HEK293 (cell line): ENCODE measurements around the gene SCGB1A1.
"Not testable (repeated sequence)": the region's sequence is repeated elsewhere in the genome, so short reads cannot be mapped to it uniquely, and the experiment has no call there.

Experiments
- CTCF ChIA-PET: fragments of 350-600 bp; formaldehyde crosslinking; extraction: SDS; loops from one replicate; lab custom pipeline; 2021; ENCODE audit warnings: antibody characterized with exemption; lab: Yijun Ruan, JAX
- POLR2A ChIA-PET: fragments of 300-600 bp; formaldehyde crosslinking; extraction: SDS; loops from one replicate; lab custom pipeline; 2020; ENCODE audit warnings: antibody characterized with exemption, inconsistent platforms; lab: Yijun Ruan, JAX
- H3K27ac ChIP-seq: fragments of 200-500 bp; sonication (Bioruptor generic); 2 replicates; pipeline ENCODE4 v1.5.1; 2014; ENCODE audit warnings: low read depth, low read length, control low read depth, inconsistent platforms; ENCODE audit errors: extremely low read depth
- H3K36me3 ChIP-seq, 2 experiments: fragments of 200-500 bp in 1 of 2; sonication (Bioruptor generic) in 1 of 2; 1 replicate in 1 of 2; 2 replicates in 1 of 2; pipeline ENCODE4 v1.5.1; 2014 to 2017; ENCODE audit warnings: inconsistent platforms in 2 of 2, low read length in 2 of 2; ENCODE audit not compliant: control insufficient read depth in 2 of 2, insufficient read depth in 1 of 2
- H3K4me1 ChIP-seq: fragments of 200-500 bp; sonication (Bioruptor generic); 2 replicates; pipeline ENCODE4 v1.5.1; 2014; ENCODE audit warnings: mild to moderate bottlenecking, low read length, inconsistent platforms; ENCODE audit not compliant: control insufficient read depth, insufficient read depth
- H3K4me3 ChIP-seq: 2 replicates; pipeline ENCODE4 v1.5.1; 2011; ENCODE audit warnings: low read depth, mild to moderate bottlenecking, control low read depth, low read length, moderate library complexity
- H3K9me3 ChIP-seq: fragments of 200-500 bp; sonication (Bioruptor generic); 2 replicates; pipeline ENCODE4 v1.5.1; 2014; ENCODE audit warnings: low read depth, low read length, inconsistent platforms; ENCODE audit not compliant: control insufficient read depth, insufficient read depth
- BCL11A ChIP-seq: fragments of 450-650 bp; formaldehyde crosslinking; IDR thresholded peaks from 2 replicates; pipeline ENCODE4 v1.5.1; 2016; ENCODE audit warnings: low read depth, missing biosample characterization, missing genetic modification characterization
- BCL6B ChIP-seq: fragments of 450-650 bp; formaldehyde crosslinking; IDR thresholded peaks from 2 replicates; pipeline ENCODE4 v1.5.1; 2017; ENCODE audit warnings: missing biosample characterization, missing genetic modification characterization
- IKZF3 ChIP-seq: fragments of 450-650 bp; IDR thresholded peaks from 2 replicates; pipeline ENCODE4 v1.5.0; 2018; ENCODE audit warnings: missing biosample characterization, mild to moderate bottlenecking, missing genetic modification characterization, moderate library complexity
- MYNN ChIP-seq: fragments of 450-650 bp; formaldehyde crosslinking; IDR thresholded peaks from 2 replicates; pipeline ENCODE4 v1.5.1; 2016; ENCODE audit warnings: missing biosample characterization, missing genetic modification characterization, borderline replicate concordance
- PRDM4 ChIP-seq: fragments of 450-650 bp; formaldehyde crosslinking; IDR thresholded peaks from 2 replicates; pipeline ENCODE4 v1.5.1; 2017; ENCODE audit warnings: missing biosample characterization, missing genetic modification characterization
- YY1 ChIP-seq: fragments of 450-650 bp; formaldehyde crosslinking; IDR thresholded peaks from 2 replicates; pipeline ENCODE4 v1.5.1; 2018; ENCODE audit warnings: missing biosample characterization, missing genetic modification characterization
- YY2 ChIP-seq: fragments of 450-650 bp; formaldehyde crosslinking; IDR thresholded peaks from 2 replicates; pipeline ENCODE4 v1.5.1; 2016; ENCODE audit warnings: missing biosample characterization, missing genetic modification characterization
- ZBTB10 ChIP-seq: fragments of 450-650 bp; formaldehyde crosslinking; IDR thresholded peaks from 2 replicates; pipeline ENCODE4 v1.5.1; 2016; ENCODE audit warnings: missing biosample characterization, missing genetic modification characterization
- ZBTB17 ChIP-seq: fragments of 450-650 bp; formaldehyde crosslinking; IDR thresholded peaks from 2 replicates; pipeline ENCODE4 v1.5.1; 2016; ENCODE audit warnings: missing biosample characterization, missing genetic modification characterization
- ZBTB26 ChIP-seq: fragments of 450-650 bp; formaldehyde crosslinking; optimal IDR thresholded peaks from 2 replicates; pipeline ENCODE3; 2016; ENCODE audit warnings: missing biosample characterization, mild to moderate bottlenecking, missing genetic modification characterization
- ZFHX2 ChIP-seq: fragments of 450-650 bp; formaldehyde crosslinking; conservative IDR thresholded peaks from 2 replicates; pipeline ENCODE4 v1.5.1; 2016; ENCODE audit warnings: missing biosample characterization, missing genetic modification characterization
- ZNF140 ChIP-seq: fragments of 450-650 bp; formaldehyde crosslinking; IDR thresholded peaks from 2 replicates; pipeline ENCODE4 v1.5.1; 2016; ENCODE audit warnings: missing biosample characterization, missing genetic modification characterization
- ZNF280C ChIP-seq: fragments of 450-650 bp; formaldehyde crosslinking; IDR thresholded peaks from 2 replicates; pipeline ENCODE4 v1.5.1; 2016; ENCODE audit warnings: missing biosample characterization, missing genetic modification characterization
- ZNF394 ChIP-seq: fragments of 450-650 bp; formaldehyde crosslinking; IDR thresholded peaks from 2 replicates; pipeline ENCODE4 v1.5.1; 2016; ENCODE audit warnings: missing biosample characterization, missing genetic modification characterization, mild to moderate bottlenecking, moderate library complexity, borderline replicate concordance
- ZNF433 ChIP-seq: fragments of 450-650 bp; formaldehyde crosslinking; IDR thresholded peaks from 2 replicates; pipeline ENCODE4 v1.5.1; 2016; ENCODE audit warnings: missing biosample characterization, missing genetic modification characterization, low read depth
- ZNF473 ChIP-seq: fragments of 450-650 bp; formaldehyde crosslinking; IDR thresholded peaks from 2 replicates; pipeline ENCODE4 v1.5.1; 2017; ENCODE audit warnings: missing biosample characterization, missing genetic modification characterization
- ZNF510 ChIP-seq: fragments of 450-650 bp; formaldehyde crosslinking; IDR thresholded peaks from 2 replicates; pipeline ENCODE4 v1.5.1; 2018; ENCODE audit warnings: mild to moderate bottlenecking, missing genetic modification characterization, missing biosample characterization; ENCODE audit not compliant: insufficient replicate concordance
- ZNF514 ChIP-seq: fragments of 450-650 bp; formaldehyde crosslinking; IDR thresholded peaks from 2 replicates; pipeline ENCODE4 v1.5.1; 2016; ENCODE audit warnings: missing biosample characterization, missing genetic modification characterization
- ZNF529 ChIP-seq: fragments of 450-650 bp; formaldehyde crosslinking; IDR thresholded peaks from 2 replicates; pipeline ENCODE4 v1.5.1; 2017; ENCODE audit warnings: missing genetic modification characterization, missing biosample characterization; ENCODE audit not compliant: insufficient replicate concordance
- ZNF555 ChIP-seq: fragments of 450-650 bp; formaldehyde crosslinking; conservative IDR thresholded peaks from 2 replicates; pipeline ENCODE4 v1.5.1; 2017; ENCODE audit warnings: missing biosample characterization, mild to moderate bottlenecking, missing genetic modification characterization, inconsistent platforms
- ZNF658 ChIP-seq: fragments of 450-650 bp; formaldehyde crosslinking; IDR thresholded peaks from 2 replicates; pipeline ENCODE4; 2016; ENCODE audit warnings: missing biosample characterization, missing genetic modification characterization

The SCGB1A1 gene

GRCh38 chr11:62386083-62386482 is 32.8 kb upstream of the SCGB1A1 start:
- not testable (repeated sequence) for H3K9me3 ChIP-seq, H3K36me3 ChIP-seq, H3K27ac ChIP-seq, H3K4me1 ChIP-seq, H3K4me3 ChIP-seq
- ChIA-PET POLR2A (interaction anchor here (0.6 kb wide), 1 partner anchor 614 kb away, joined by 3 read pairs; no protein-coding TSS in a partner anchor), CTCF (interaction anchor here (1.0 to 1.8 kb wide), 2 partner anchors 9 to 46 kb away, joined by 3 to 7 read pairs; no protein-coding TSS in a partner anchor)

- Histone ChIP-seq H3K27ac (no peak overlapping the region), H3K36me3 (peaks cover 0 to 12% of the 10 kb centered on the region in 2 experiments; a peak in 1 of 3 replicates), H3K9me3 (no peaks in the 10 kb centered on the region), H3K4me1 (no peaks in the 10 kb centered on the region; the same call in 1 of the 2 replicates), H3K4me3 (no peak overlapping the region)
- TF ChIP-seq ZNF529 = no peak
- no peak for TF ChIP-seq BCL11A (tag by site-specific recombination)
- no peak for TF ChIP-seq ZNF473 (tag by site-specific recombination)
- TF ChIP-seq ZBTB26 (tag by site-specific recombination) = no peak
- no peak for TF ChIP-seq ZNF658 (tag by site-specific recombination)
- no peak for TF ChIP-seq ZNF514 (tag by site-specific recombination)
- TF ChIP-seq YY1 = no peak
- TF ChIP-seq ZBTB17 (tag by site-specific recombination) = no peak
- ChIA-PET POLR2A (no interaction called here), CTCF (interaction anchor here (0.8 kb wide), 1 partner anchor 10 kb away, joined by 3 read pairs; no protein-coding TSS in a partner anchor)
These were observed 31.5 kb upstream of the SCGB1A1 start for GRCh38 chr11:62387381-62387780.

GRCh38 chr11:62388999-62389398 is 29.8 kb upstream of the SCGB1A1 start:
- CTCF ChIA-PET = interaction anchor here (0.6 to 2.2 kb wide), 2 partner anchors 12 to 69 kb away, joined by 3 to 12 read pairs; no protein-coding TSS in a partner anchor
- no peak overlapping the region for H3K4me3 ChIP-seq
- no peak overlapping the region for H3K27ac ChIP-seq
- H3K36me3 ChIP-seq = peaks cover 0 to 12% of the 10 kb centered on the region in 2 experiments; a peak in 1 of 3 replicates
- H3K9me3 ChIP-seq = no peaks in the 10 kb centered on the region
- POLR2A ChIA-PET = interaction anchor here (1.0 to 1.5 kb wide), 2 partner anchors 185 to 257 kb away, joined by 3 read pairs; partner anchors contain the start of genes EEF1G and GANAB
- no peaks in the 10 kb centered on the region for H3K4me1 ChIP-seq
- TF ChIP-seq BCL6B (tag by site-specific recombination) (no peak), ZNF280C (tag by site-specific recombination) (no peak), MYNN (tag by site-specific recombination) (no peak), ZBTB10 (no peak), ZNF394 (tag by site-specific recombination) (no peak), IKZF3 (tag by site-specific recombination) (no peak), ZNF433 (tag by site-specific recombination) (no peak), YY2 (tag by site-specific recombination) (no peak), ZFHX2 (no peak), PRDM4 (tag by site-specific recombination) (no peak), ZNF555 (no peak), ZNF510 (no peak), ZNF140 (no peak)
